ENCODE data around the gene UAP1L1.

Gene UAP1L1

GRCh38 chr9:137045294-137046087 lies 31.8 kb upstream of the UAP1L1 start:
- H3K18ac ChIP-seq (ENCODE audit: low read length), result peak overlapping the region; percentile 89
- peak overlapping the region; percentile 97 for H2AFZ ChIP-seq (ENCODE audit: low read length)
- peaks cover 8 to 36% of the 10 kb centered on the region in 2 donors for H3K4me1 ChIP-seq (ENCODE audit: control insufficient read depth in 2 of 2, insufficient read depth in 1 of 2, low read depth in 1 of 2, low read length in 2 of 2)
- H3K36me3 ChIP-seq (replicated peaks in 1 of 2; ENCODE audit: control insufficient read depth in 2 of 2, insufficient read depth in 2 of 2, low read length in 2 of 2), result no peaks in the 10 kb centered on the region
- H3K9ac ChIP-seq (ENCODE audit: low read depth, low read length, poor library complexity), result peak overlapping the region; percentile 86
- H2BK120ac ChIP-seq (ENCODE audit: low read depth, low read length), result no peak overlapping the region
- peak overlapping the region; percentile 48 for H2BK5ac ChIP-seq (ENCODE audit: low read length)
- peak overlapping the region; percentile 100 for H3K4me2 ChIP-seq (ENCODE audit: insufficient read depth, low read length, poor library complexity, severe bottlenecking)
- H3K79me1 ChIP-seq (ENCODE audit: low read depth, low read length), result peaks cover 6% of the 10 kb centered on the region
- H2BK12ac ChIP-seq (ENCODE audit: low read length), result peak overlapping the region; percentile 22
- peak overlapping the region; percentile 3 for H3K4ac ChIP-seq (ENCODE audit: low read length)
- peak overlapping the region; percentile 91 for H3K23ac ChIP-seq (ENCODE audit: low read depth, low read length, poor library complexity)
- H3K4me3 ChIP-seq (ENCODE audit: low read length in 2 of 2), result peak overlapping the region; percentile 82 to 88
- H3K27me3 ChIP-seq (ENCODE audit: control insufficient read depth in 3 of 3, insufficient read depth in 3 of 3, low read depth in 1 of 3, low read length in 3 of 3), result peaks cover 5 to 47% (median 32%) of the 10 kb centered on the region in 3 experiments
- no peak overlapping the region for H4K8ac ChIP-seq (ENCODE audit: low read depth, low read length)
- H3K9me3 ChIP-seq (replicated peaks in 1 of 2; ENCODE audit: control insufficient read depth in 2 of 2, insufficient read depth in 1 of 2, low read depth in 1 of 2, low read length in 2 of 2), result peaks cover 0 to 2% of the 10 kb centered on the region in 2 donors
- peak overlapping the region; percentile 91 for H2AK5ac ChIP-seq (ENCODE audit: low read depth, low read length)
- no peak for DNase-seq (ENCODE audit: low spot score)
- no peak overlapping the region for H4K91ac ChIP-seq (ENCODE audit: low read depth, low read length, poor library complexity)
- no CpG with 5 or more reads among the region's 96 CpGs for WGBS, 2 donors (ENCODE audit: extremely low coverage in 2 of 2, insufficient read length in 2 of 2, insufficient replicate concordance in 1 of 2)
- H3K14ac ChIP-seq (ENCODE audit: low read length), result peak overlapping the region; percentile 97
- no peak overlapping the region for H3K27ac ChIP-seq (replicated peaks; ENCODE audit: low read length)
- no peak overlapping the region for H2BK15ac ChIP-seq (ENCODE audit: low read length)

DNA sequence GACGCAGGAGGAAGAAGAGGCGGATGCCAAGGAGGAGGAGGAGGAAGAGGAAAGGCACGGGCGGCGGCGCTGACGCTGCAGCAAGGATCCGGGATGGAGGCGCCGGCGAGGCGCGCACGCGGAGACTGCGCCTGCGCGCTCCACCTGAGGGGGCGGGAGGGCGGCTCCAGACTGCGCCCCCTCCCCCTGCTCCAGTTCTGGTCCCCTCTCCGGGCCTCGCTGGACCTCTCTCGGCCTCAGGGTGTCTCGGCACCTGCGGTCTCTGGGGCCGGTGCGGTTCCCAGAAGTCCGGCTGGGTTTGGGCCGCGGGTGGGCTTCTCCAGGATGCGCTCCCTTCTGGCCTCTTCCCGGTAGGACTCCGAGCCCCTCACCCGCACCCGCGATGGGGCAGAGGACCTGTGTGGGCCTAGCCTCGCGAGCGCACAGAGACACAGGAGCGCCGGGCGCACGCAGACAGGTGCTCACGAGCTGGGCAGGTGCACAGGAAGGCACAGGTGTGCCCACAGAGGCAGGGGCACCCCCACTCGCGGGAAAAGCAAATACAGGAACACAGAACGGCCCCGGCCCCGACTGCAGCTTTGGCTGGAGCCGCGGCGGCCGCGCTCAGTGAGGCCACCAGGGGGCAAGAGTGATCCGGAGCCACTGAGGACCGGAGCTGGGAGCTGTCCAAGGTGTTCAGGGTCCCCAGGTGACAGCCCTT lies 31.1 kb upstream of the UAP1L1 start, which contains the start of gene NPDC1:
NPDC1 (minus strand) TSS at position 90 of the 700 bp plus-strand sequence. CDS start 188 bp downstream, outside the sequence.
- Histone ChIP-seq H3K14ac (ENCODE audit: low read length) (peak within 1 kb of the TSS; percentile 97), H3K9ac (ENCODE audit: low read depth, low read length, poor library complexity) (peak within 1 kb of the TSS; percentile 86), H2BK5ac (ENCODE audit: low read length) (peak within 1 kb of the TSS; percentile 48), H2BK12ac (ENCODE audit: low read length) (peak within 1 kb of the TSS; percentile 22), H3K4me2 (ENCODE audit: insufficient read depth, low read length, poor library complexity, severe bottlenecking) (peak within 1 kb of the TSS; percentile 100), H3K18ac (ENCODE audit: low read length) (peak within 1 kb of the TSS; percentile 89), H3K4me1 (ENCODE audit: control insufficient read depth in 2 of 2, insufficient read depth in 1 of 2, low read depth in 1 of 2, low read length in 2 of 2) (peaks cover 8 to 30% of the 10 kb centered on the region in 2 donors), H2BK15ac (ENCODE audit: low read length) (no peak within 1 kb of the TSS), H2BK120ac (ENCODE audit: low read depth, low read length) (no peak within 1 kb of the TSS), H3K4me3 (ENCODE audit: low read length in 2 of 2) (peak within 1 kb of the TSS; percentile 82 to 88), H2AFZ (ENCODE audit: low read length) (peak within 1 kb of the TSS; percentile 97), H3K27ac (replicated peaks; ENCODE audit: low read length) (no peak within 1 kb of the TSS), H3K4ac (ENCODE audit: low read length) (peak within 1 kb of the TSS; percentile 3), H3K79me1 (ENCODE audit: low read depth, low read length) (peaks cover 5% of the 10 kb centered on the region), H3K9me3 (replicated peaks in 1 of 2; ENCODE audit: control insufficient read depth in 2 of 2, insufficient read depth in 1 of 2, low read depth in 1 of 2, low read length in 2 of 2) (peaks cover 0 to 2% of the 10 kb centered on the region in 2 donors), H4K8ac (ENCODE audit: low read depth, low read length) (no peak within 1 kb of the TSS), H4K91ac (ENCODE audit: low read depth, low read length, poor library complexity) (no peak within 1 kb of the TSS), H3K36me3 (replicated peaks in 1 of 2; ENCODE audit: control insufficient read depth in 2 of 2, insufficient read depth in 2 of 2, low read length in 2 of 2) (no peaks in the 10 kb centered on the region), H3K23ac (ENCODE audit: low read depth, low read length, poor library complexity) (peak within 1 kb of the TSS; percentile 91), H3K27me3 (ENCODE audit: control insufficient read depth in 3 of 3, insufficient read depth in 3 of 3, low read depth in 1 of 3, low read length in 3 of 3) (peaks cover 5 to 54% (median 40%) of the 10 kb centered on the region in 3 experiments), H2AK5ac (ENCODE audit: low read depth, low read length) (peak within 1 kb of the TSS; percentile 91)
- WGBS, 2 donors (ENCODE audit: extremely low coverage in 2 of 2, insufficient read length in 2 of 2, insufficient replicate concordance in 1 of 2), result no CpG with 5 or more reads among the region's 57 CpGs
- peak; percentile 85 for DNase-seq (ENCODE audit: low spot score)

DNA sequence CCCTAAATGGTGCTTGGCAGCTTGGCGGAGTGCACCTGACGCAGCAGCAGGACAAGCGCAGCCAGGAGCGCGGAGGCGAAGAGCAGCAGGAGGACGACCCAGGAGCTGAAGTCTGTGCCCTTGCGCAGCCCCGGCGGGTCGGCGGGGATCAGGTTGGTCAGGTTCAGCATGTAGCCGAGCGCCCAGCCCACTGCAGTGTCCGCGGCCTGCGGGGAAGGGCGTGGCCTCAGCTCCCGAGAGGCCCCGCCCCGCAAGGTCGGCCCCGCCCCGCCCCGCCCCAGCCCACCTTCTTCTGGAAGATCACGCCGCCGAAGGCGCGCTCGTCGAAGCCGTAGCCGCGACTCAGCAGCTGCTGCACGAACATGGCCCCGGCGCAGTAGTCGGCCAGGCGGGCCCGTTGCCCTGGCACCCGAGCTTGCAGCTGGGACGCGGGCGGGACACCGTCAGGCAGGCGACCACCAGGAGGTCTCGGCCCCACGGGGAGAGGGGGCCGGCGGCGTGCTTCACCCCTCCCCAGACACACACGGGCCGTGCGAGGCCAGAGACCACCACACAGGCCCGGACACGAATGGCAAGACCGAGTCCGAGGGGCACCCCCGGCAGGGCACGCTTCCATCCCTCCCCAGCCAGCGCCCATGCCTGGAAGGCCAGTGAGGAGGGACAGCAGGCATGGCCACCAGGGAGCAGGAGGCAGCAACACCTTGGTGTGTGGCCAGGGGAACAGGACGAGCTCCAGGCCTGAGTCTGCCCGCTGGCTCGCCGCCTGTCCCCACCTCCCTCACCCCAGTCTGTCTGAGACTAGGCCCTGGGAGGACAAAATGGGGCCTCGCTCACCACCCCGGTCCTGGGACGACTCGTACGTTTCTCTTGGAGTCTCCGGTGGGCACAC lies 28.4 kb upstream of the UAP1L1 start:
- peaks cover 16 to 81% (median 66%) of the 10 kb centered on the region in 3 experiments for H3K27me3 ChIP-seq (ENCODE audit: control insufficient read depth in 3 of 3, insufficient read depth in 3 of 3, low read depth in 1 of 3, low read length in 3 of 3)
- no peak overlapping the region for H3K27ac ChIP-seq (replicated peaks; ENCODE audit: low read length)
- WGBS, 2 donors (ENCODE audit: extremely low coverage in 2 of 2, insufficient read length in 2 of 2, insufficient replicate concordance in 1 of 2), result no CpG with 5 or more reads among the region's 72 CpGs

More for the DNA sequence above, 28.4 kb upstream of the UAP1L1 start:
- Histone ChIP-seq H2BK5ac (ENCODE audit: low read length) (no peak overlapping the region), H2AK5ac (ENCODE audit: low read depth, low read length) (no peak overlapping the region), H3K4ac (ENCODE audit: low read length) (no peak overlapping the region), H3K36me3 (replicated peaks in 1 of 2; ENCODE audit: control insufficient read depth in 2 of 2, insufficient read depth in 2 of 2, low read length in 2 of 2) (no peaks in the 10 kb centered on the region), H3K4me2 (ENCODE audit: insufficient read depth, low read length, poor library complexity, severe bottlenecking) (no peak overlapping the region), H2BK120ac (ENCODE audit: low read depth, low read length) (no peak overlapping the region), H3K18ac (ENCODE audit: low read length) (peak overlapping the region; percentile 76), H3K9me3 (replicated peaks in 1 of 2; ENCODE audit: control insufficient read depth in 2 of 2, insufficient read depth in 1 of 2, low read depth in 1 of 2, low read length in 2 of 2) (peaks cover 0 to 2% of the 10 kb centered on the region in 2 donors), H4K91ac (ENCODE audit: low read depth, low read length, poor library complexity) (no peak overlapping the region), H3K9ac (ENCODE audit: low read depth, low read length, poor library complexity) (peak overlapping the region; percentile 44), H2BK12ac (ENCODE audit: low read length) (no peak overlapping the region), H3K4me3 (ENCODE audit: low read length in 2 of 2) (no peak overlapping the region), H4K8ac (ENCODE audit: low read depth, low read length) (no peak overlapping the region), H3K4me1 (ENCODE audit: control insufficient read depth in 2 of 2, insufficient read depth in 1 of 2, low read depth in 1 of 2, low read length in 2 of 2) (peaks cover 8 to 12% of the 10 kb centered on the region in 2 donors), H3K79me1 (ENCODE audit: low read depth, low read length) (peaks cover 5% of the 10 kb centered on the region), H2AFZ (ENCODE audit: low read length) (no peak overlapping the region), H3K14ac (ENCODE audit: low read length) (no peak overlapping the region), H2BK15ac (ENCODE audit: low read length) (no peak overlapping the region), H3K23ac (ENCODE audit: low read depth, low read length, poor library complexity) (peak overlapping the region; percentile 80)
- no peak for DNase-seq (ENCODE audit: low spot score)

Data from neuronal stem cell (in vitro differentiated cells).